Measurements from ENCODE around the gene COL28A1.

DNA sequence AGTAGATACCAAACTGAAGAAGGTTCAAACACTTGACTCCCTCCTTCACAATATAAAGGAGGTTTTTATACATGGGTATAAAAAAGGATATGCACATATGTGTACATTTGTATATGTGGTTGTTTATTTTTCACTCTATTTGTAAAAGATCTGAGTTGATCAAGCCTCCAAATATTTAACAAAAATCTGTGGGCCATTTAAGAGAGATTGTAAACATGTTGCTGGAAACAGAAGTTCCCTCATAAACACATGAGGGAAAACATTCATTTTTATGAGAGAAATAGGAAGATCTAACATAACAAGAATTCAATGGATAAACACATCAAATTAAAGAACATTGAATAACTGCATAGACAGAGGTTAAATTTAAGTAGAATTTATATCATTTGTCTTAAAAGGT lies 81.7 kb downstream of the COL28A1 start:
- TF ChIP-seq, protein P1, sequence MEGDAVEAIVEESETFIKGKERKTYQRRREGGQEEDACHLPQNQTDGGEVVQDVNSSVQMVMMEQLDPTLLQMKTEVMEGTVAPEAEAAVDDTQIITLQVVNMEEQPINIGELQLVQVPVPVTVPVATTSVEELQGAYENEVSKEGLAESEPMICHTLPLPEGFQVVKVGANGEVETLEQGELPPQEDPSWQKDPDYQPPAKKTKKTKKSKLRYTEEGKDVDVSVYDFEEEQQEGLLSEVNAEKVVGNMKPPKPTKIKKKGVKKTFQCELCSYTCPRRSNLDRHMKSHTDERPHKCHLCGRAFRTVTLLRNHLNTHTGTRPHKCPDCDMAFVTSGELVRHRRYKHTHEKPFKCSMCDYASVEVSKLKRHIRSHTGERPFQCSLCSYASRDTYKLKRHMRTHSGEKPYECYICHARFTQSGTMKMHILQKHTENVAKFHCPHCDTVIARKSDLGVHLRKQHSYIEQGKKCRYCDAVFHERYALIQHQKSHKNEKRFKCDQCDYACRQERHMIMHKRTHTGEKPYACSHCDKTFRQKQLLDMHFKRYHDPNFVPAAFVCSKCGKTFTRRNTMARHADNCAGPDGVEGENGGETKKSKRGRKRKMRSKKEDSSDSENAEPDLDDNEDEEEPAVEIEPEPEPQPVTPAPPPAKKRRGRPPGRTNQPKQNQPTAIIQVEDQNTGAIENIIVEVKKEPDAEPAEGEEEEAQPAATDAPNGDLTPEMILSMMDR (IDR thresholded peaks at IDR 0.05) = no peak
- TF ChIP-seq POLR2A (IDR thresholded peaks at IDR 0.05; ENCODE audit: low read depth) = no peak
